ENCODE measurements around the gene SPRR2D. TPM values are rescaled to one million over a fixed set of nuclear protein-coding genes. Genes with fewer than 3 reads are reported as not detected.

SPRR2D gene
- total RNA-seq, 2 donors from 2014 or later, result not detected

DNA sequence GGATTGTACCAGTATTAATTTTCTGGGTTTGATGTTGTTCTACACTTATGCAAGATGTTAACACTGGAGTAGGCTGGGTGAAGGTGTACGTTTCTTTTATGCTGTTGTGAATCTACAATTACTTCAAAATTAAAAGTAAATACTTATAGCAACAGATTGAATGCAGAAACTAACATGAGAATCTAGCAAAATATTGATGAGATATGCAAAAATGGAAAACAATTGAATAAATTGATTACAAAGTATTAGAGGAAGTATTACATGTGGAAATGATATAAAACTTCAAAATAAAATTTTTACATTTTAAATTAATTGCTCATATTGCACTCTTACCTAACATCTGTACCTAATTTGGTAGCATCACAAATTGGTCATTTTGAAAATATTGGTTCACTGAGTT, 45.1 kb downstream of the SPRR2D start:
- Mint-ChIP-seq H3K4me1 (no peaks in the 10 kb centered on the region), H3K27ac (no peak overlapping the region), H3K36me3 (ENCODE audit: low read depth) (no peaks in the 10 kb centered on the region), H3K9me3 (no peaks in the 10 kb centered on the region), H3K4me3 (no peak overlapping the region), H3K27me3 (peaks cover 32% of the 10 kb centered on the region)
- ATAC-seq (replicated peaks), result no peak

DNA sequence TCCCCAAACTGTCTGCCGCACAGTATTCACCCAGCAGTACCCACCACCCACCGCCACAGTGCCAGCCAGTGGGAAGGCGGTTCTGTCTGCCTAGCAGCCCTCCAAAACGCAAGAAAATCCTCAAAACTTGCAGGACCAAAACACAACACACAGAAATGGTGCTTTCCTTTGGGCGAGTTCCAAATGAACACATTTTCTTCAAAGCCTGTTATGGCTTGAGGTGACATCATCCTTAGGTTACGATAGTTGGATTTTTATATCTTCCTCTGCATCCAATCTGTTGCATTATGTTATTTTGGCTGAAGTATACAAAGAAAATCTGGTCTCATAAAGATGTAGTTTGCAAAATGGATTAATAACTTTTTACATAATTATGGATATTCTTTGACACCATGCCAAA, 47.7 kb downstream of the SPRR2D start:
- Mint-ChIP-seq H3K9me3 (no peaks in the 10 kb centered on the region), H3K4me3 (no peak overlapping the region), H3K4me1 (no peaks in the 10 kb centered on the region), H3K27ac (no peak overlapping the region), H3K36me3 (ENCODE audit: low read depth) (no peaks in the 10 kb centered on the region), H3K27me3 (peaks cover 30% of the 10 kb centered on the region)
- no peak for ATAC-seq (replicated peaks)

Other genes starting within 250 kb of the SPRR2D start
- not detected for gene LCE1D, start 244.4 kb downstream of the SPRR2D start, total RNA-seq
- gene LCE1C, start 234.5 kb downstream of the SPRR2D start, total RNA-seq, result not detected
- not detected for gene LCE1B, start 229.1 kb downstream of the SPRR2D start, total RNA-seq
- not detected for gene LCE1A, start 213.6 kb downstream of the SPRR2D start, total RNA-seq
- not detected for gene LCE6A, start 198.3 kb downstream of the SPRR2D start, total RNA-seq
- not detected for gene LCE7A, start 181.1 kb downstream of the SPRR2D start, total RNA-seq
- not detected for gene SMCP, start 162.8 kb downstream of the SPRR2D start, total RNA-seq
- gene IVL, start 132.6 kb downstream of the SPRR2D start, total RNA-seq, result not detected
- not detected for gene SPRR5, start 93.9 kb downstream of the SPRR2D start, total RNA-seq
- not detected for gene SPRR4, start 70.5 kb downstream of the SPRR2D start, total RNA-seq
- gene SPRR1A, start 57.0 kb downstream of the SPRR2D start, total RNA-seq, result not detected
- not detected for gene SPRR3, start 39.4 kb downstream of the SPRR2D start, total RNA-seq
- gene SPRR1B, start 9.9 kb downstream of the SPRR2D start, total RNA-seq, result not detected
- not detected for gene SPRR2A, start 16.4 kb upstream of the SPRR2D start, total RNA-seq
- gene SPRR2B, start 30.5 kb upstream of the SPRR2D start, total RNA-seq, result not detected
- gene SPRR2E, start 53.4 kb upstream of the SPRR2D start, total RNA-seq, result not detected
- not detected for gene SPRR2F, start 72.4 kb upstream of the SPRR2D start, total RNA-seq
- not detected for gene SPRR2G, start 109.8 kb upstream of the SPRR2D start, total RNA-seq
- not detected for gene LELP1, start 162.3 kb upstream of the SPRR2D start, total RNA-seq
- not detected for gene PRR9, start 176.5 kb upstream of the SPRR2D start, total RNA-seq
- not detected for gene LORICRIN, start 218.6 kb upstream of the SPRR2D start, total RNA-seq

All from activated T-helper 17 cell treated with anti-CD3 and anti-CD28 coated beads, Interleukin-2, amount 50 U/mL, for 72 hours (primary cell).